ENCODE measurements around the gene HIGD2B. TPM values are rescaled to one million over a fixed set of nuclear protein-coding genes. Genes with fewer than 3 reads are reported as not detected.
A peak's percentile ranks its signal among the peaks of the same experiment; 100 is the strongest.
"Not testable (repeated sequence)": the region's sequence is repeated elsewhere in the genome, so short reads cannot be mapped to it uniquely, and the experiment has no call there.

HIGD2B gene
- total and polyA plus RNA-seq, 5 donors = not detected

DNA sequence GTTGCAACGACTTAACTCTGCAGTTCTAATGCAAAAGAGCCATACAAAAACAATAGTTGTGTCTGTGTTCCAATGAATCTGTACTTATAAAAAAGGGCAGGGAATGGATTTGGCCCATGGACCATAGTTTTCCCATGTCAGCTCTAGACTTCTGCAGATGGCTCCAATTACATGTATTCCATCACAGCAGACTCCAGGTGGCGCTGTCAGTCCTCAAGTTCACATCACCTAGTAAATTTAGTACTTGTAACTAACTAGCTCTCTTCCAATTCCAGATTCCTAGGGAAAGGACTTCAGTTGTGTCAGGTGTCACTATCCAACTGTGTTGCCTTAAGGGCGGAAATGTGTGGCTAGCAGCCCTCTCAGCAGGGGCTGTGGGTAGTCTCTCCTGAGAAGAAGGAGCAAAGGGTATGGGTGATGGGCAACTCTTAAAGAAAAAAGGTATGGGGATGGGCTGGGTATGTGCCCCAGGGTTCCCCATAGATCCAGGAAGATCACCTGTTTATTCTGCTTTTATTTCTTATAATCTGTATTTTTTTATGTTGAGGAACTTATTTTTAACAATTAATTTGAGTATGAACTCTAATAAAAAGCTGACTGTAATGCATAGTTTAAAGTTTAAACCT, 36.2 kb upstream of the HIGD2B start:
- no peaks in the 10 kb centered on the region for H3K4me1 ChIP-seq (ENCODE audit: control insufficient read depth, insufficient read depth, low read length)
- DNase-seq (peak; percentile 48 to 73 (median 69)), ATAC-seq (no peak)
- no peak overlapping the region for H3K27ac ChIP-seq (ENCODE audit: low read length)
- no peaks in the 10 kb centered on the region for H3K9me3 ChIP-seq (ENCODE audit: control insufficient read depth, low read length)
- no peak overlapping the region for H3K4me3 ChIP-seq (ENCODE audit: low read length)
- H3K27me3 ChIP-seq (ENCODE audit: control insufficient read depth, insufficient read depth) = no peaks in the 10 kb centered on the region
- intact Hi-C loops (cut with DNase I) = no loop called here
- WGBS = 37% methylated on average over 3 of the region's 3 CpGs

GRCh38 chr15:72708551-72709303, 22.7 kb upstream of the HIGD2B start:
- WGBS = 82% methylated on average over 8 of the region's 8 CpGs
- H3K4me3 ChIP-seq (ENCODE audit: low read length); H3K27ac ChIP-seq (ENCODE audit: low read length); intact Hi-C loops (cut with DNase I); H3K9me3 ChIP-seq (ENCODE audit: control insufficient read depth, low read length); ATAC-seq; H3K27me3 ChIP-seq (ENCODE audit: control insufficient read depth, insufficient read depth); H3K4me1 ChIP-seq (ENCODE audit: control insufficient read depth, insufficient read depth, low read length); DNase-seq: not testable (repeated sequence)

DNA sequence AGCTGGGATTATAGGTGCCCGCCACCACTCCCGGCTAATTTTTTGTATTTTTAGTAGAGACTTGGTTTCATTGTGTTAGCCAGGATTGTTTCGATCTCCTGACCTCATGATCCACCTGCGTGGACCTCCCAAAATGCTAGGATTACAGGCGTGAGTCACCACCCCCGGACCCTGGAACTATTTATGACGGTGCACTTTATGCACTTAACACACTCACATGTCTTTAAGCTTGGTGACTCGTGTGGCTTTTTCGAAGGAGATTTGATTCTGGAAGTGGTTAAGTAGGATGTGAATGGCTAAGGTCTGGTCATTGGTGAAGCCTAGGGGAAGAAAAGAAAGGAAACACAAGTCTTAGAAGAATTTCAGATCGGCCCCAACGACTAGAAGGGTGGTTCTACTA, 20.3 kb upstream of the HIGD2B start:
- Histone ChIP-seq H3K27ac (ENCODE audit: low read length) (no peak overlapping the region), H3K27me3 (ENCODE audit: control insufficient read depth, insufficient read depth) (no peaks in the 10 kb centered on the region), H3K4me1 (ENCODE audit: control insufficient read depth, insufficient read depth, low read length) (no peaks in the 10 kb centered on the region), H3K9me3 (ENCODE audit: control insufficient read depth, low read length) (no peaks in the 10 kb centered on the region), H3K4me3 (ENCODE audit: low read length) (no peak overlapping the region)
- DNase-seq (no peak), ATAC-seq (no peak)
- 93% methylated on average over 11 of the region's 11 CpGs for WGBS
- intact Hi-C loops (cut with DNase I) = no loop called here

GRCh38 chr15:72700076-72700475, 14.1 kb upstream of the HIGD2B start:
- WGBS = 92% methylated on average over 9 of the region's 9 CpGs

DNA sequence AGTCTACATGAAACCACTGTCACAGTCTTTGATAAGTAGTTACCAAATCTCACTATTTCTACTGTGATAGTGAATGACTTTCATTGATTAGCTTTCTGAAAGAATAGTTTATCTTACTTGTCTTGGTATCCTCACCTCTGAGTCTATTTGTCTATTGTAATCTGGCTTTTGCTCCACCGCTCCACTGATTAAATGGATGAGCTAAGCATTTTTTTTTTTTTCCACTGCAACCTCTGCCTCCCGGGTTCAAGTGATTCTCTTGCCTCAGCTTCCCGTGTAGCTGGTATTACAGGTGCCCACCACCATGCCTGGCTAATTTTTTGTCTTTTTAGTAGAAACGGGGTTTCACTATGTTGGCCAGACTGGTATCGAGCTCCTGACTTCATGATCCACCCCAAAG, 13.0 kb upstream of the HIGD2B start:
- ATAC-seq = no peak
- Histone ChIP-seq H3K27me3 (ENCODE audit: control insufficient read depth, insufficient read depth) (no peaks in the 10 kb centered on the region), H3K4me3 (ENCODE audit: low read length) (no peak overlapping the region), H3K4me1 (ENCODE audit: control insufficient read depth, insufficient read depth, low read length) (no peaks in the 10 kb centered on the region), H3K27ac (ENCODE audit: low read length) (no peak overlapping the region), H3K9me3 (ENCODE audit: control insufficient read depth, low read length) (no peaks in the 10 kb centered on the region)
- WGBS = 94% methylated on average over 5 of the region's 5 CpGs
- DNase-seq = no peak
- intact Hi-C loops (cut with DNase I) = no loop called here

More at GRCh38 chr15:72700076-72700475, 14.1 kb upstream of the HIGD2B start:
- ATAC-seq (no peak), DNase-seq (no peak)
- H3K27ac ChIP-seq (ENCODE audit: low read length) = no peak overlapping the region
- H3K4me3 ChIP-seq (ENCODE audit: low read length) = no peak overlapping the region
- no peaks in the 10 kb centered on the region for H3K9me3 ChIP-seq (ENCODE audit: control insufficient read depth, low read length)
- H3K27me3 ChIP-seq (ENCODE audit: control insufficient read depth, insufficient read depth) = no peaks in the 10 kb centered on the region
- H3K4me1 ChIP-seq (ENCODE audit: control insufficient read depth, insufficient read depth, low read length) = no peaks in the 10 kb centered on the region
- intact Hi-C loops (cut with DNase I) = no loop called here

DNA sequence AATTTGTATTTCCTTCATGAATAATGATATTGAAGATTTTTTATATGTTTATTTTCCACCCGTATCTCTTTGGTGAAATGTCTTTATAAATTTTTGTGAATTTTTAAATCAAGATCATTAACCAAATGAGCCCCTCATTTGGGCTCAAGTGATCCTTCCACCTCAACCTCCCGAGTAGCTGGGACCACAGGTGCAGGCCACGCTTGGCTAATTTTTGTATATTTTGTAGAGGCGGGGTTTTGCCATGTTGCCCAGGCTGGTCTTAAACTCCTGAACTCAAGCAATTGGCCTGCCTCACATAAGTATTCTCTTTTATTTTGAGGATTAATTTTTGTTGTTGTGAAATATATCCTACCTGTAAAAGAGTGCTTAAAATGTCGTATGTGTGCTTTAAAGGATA, 5.0 kb upstream of the HIGD2B start:
- no peak for DNase-seq
- WGBS = 92% methylated on average over 5 of the region's 5 CpGs
- H3K9me3 ChIP-seq (ENCODE audit: control insufficient read depth, low read length) = no peaks in the 10 kb centered on the region

DNA sequence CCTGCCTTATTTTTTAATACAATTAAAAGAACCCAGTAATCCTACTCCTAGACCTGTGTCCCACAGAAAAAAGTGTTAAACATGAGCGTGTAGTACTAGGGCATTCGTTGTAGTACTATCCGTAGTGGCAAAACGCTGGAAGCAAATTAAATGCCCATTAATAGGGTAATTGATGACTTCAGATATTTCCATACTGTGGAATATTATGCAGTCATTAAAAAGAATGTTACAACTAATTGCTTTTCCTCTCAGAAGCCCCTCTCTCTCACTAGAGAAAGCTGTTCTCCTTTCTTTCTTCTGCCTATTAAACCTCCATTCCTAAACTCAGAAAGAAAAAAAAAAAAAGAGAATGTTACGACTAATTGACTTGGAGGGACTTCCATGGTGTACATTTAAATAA, 2.7 kb upstream of the HIGD2B start:
- Histone ChIP-seq H3K27me3 (ENCODE audit: control insufficient read depth, insufficient read depth) (no peaks in the 10 kb centered on the region), H3K27ac (ENCODE audit: low read length) (no peak overlapping the region), H3K9me3 (ENCODE audit: control insufficient read depth, low read length) (no peaks in the 10 kb centered on the region), H3K4me1 (ENCODE audit: control insufficient read depth, insufficient read depth, low read length) (no peaks in the 10 kb centered on the region), H3K4me3 (ENCODE audit: low read length) (no peak overlapping the region)
- DNase-seq (no peak), ATAC-seq (no peak)
- intact Hi-C loops (cut with DNase I) = no loop called here
- WGBS = 97% methylated on average over 5 of the region's 5 CpGs

More for the DNA sequence above, 5.0 kb upstream of the HIGD2B start:
- Histone ChIP-seq H3K27me3 (ENCODE audit: control insufficient read depth, insufficient read depth) (no peaks in the 10 kb centered on the region), H3K27ac (ENCODE audit: low read length) (no peak overlapping the region), H3K4me1 (ENCODE audit: control insufficient read depth, insufficient read depth, low read length) (no peaks in the 10 kb centered on the region), H3K4me3 (ENCODE audit: low read length) (no peak overlapping the region)
- intact Hi-C loops (cut with DNase I) = no loop called here
- no peak for ATAC-seq

DNA sequence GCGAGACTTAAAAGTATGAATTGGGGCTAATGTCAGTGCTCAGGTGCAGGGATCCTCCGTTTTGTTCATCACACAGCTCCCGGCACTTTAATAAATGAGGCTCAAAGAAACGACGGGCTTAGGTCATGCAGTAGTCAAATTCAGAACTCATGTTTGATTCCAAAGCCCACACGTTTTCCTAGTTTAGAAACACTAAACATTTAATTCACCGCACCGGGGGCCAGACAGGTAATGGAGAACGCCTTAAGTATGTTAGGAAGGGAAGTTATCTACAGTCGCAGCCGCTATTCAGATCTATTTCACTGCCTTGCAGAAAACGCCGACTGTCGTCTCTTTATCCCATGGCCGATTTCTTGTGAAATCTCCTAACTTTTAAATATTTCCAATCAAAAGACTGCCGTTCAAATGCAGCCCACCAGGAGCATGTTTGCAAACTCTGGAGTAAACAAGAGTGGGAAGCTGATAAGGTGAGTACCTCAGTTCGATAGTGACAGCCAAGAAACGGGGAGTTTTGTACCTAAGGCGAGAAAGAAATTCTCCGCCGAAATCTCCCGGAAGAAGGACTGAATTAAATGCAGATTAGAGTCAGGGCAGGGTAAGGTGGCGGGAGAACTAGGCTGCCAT, 569 bp downstream of the HIGD2B start:
- peak overlapping the region; percentile 94 for H3K27ac ChIP-seq (ENCODE audit: low read length)
- no peak for DNase-seq
- H3K4me3 ChIP-seq (ENCODE audit: low read length) = peak overlapping the region; percentile 91
- intact Hi-C loops (cut with DNase I) = no loop called here
- no peaks in the 10 kb centered on the region for H3K27me3 ChIP-seq (ENCODE audit: control insufficient read depth, insufficient read depth)
- 31% methylated on average over 23 of the region's 23 CpGs for WGBS
- ATAC-seq = no peak
- H3K9me3 ChIP-seq (ENCODE audit: control insufficient read depth, low read length) = no peaks in the 10 kb centered on the region
- H3K4me1 ChIP-seq (ENCODE audit: control insufficient read depth, insufficient read depth, low read length) = no peaks in the 10 kb centered on the region

GRCh38 chr15:72682772-72683171, 3.2 kb downstream of the HIGD2B start:
- no peak for ATAC-seq
- intact Hi-C loops (cut with DNase I) = no loop called here
- H3K27ac ChIP-seq (ENCODE audit: low read length) = no peak overlapping the region
- WGBS = 86% methylated on average over 3 of the region's 3 CpGs
- H3K4me1 ChIP-seq (ENCODE audit: control insufficient read depth, insufficient read depth, low read length) = no peaks in the 10 kb centered on the region
- no peak overlapping the region for H3K4me3 ChIP-seq (ENCODE audit: low read length)
- H3K27me3 ChIP-seq (ENCODE audit: control insufficient read depth, insufficient read depth) = peaks cover 3% of the 10 kb centered on the region
- no peak for DNase-seq
- H3K9me3 ChIP-seq (ENCODE audit: control insufficient read depth, low read length) = no peaks in the 10 kb centered on the region

DNA sequence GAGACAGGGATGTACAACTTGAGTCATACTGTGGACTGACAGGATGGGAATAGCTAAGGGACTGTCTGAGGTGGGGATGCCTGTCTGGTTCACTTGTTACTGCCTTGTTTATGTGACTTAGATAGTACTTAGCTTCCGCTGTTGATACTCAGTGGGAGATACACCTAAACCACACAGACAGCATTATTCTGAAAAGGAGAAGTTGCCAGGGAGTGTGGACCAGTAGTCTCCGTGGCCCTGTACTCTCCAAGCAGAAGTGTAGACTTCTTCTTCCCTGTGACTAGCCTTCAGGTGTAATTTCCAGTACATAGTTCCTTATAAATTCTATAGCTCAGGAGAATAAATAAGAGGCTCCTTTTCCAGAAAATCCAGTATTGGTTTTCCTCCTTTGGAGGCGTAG, 5.1 kb downstream of the HIGD2B start:
- H3K27me3 ChIP-seq (ENCODE audit: control insufficient read depth, insufficient read depth) = peaks cover 3% of the 10 kb centered on the region
- H3K27ac ChIP-seq (ENCODE audit: low read length) = no peak overlapping the region
- no peak for ATAC-seq
- no peaks in the 10 kb centered on the region for H3K4me1 ChIP-seq (ENCODE audit: control insufficient read depth, insufficient read depth, low read length)
- no peak for DNase-seq
- H3K9me3 ChIP-seq (ENCODE audit: control insufficient read depth, low read length) = no peaks in the 10 kb centered on the region
- H3K4me3 ChIP-seq (ENCODE audit: low read length) = no peak overlapping the region
- 54% methylated on average over 3 of the region's 3 CpGs for WGBS
- intact Hi-C loops (cut with DNase I) = no loop called here

GRCh38 chr15:72676838-72677237, 9.1 kb downstream of the HIGD2B start:
- H3K9me3 ChIP-seq (ENCODE audit: control insufficient read depth, low read length) = no peaks in the 10 kb centered on the region
- WGBS = 88% methylated on average over 4 of the region's 4 CpGs
- H3K27me3 ChIP-seq (ENCODE audit: control insufficient read depth, insufficient read depth) = peaks cover 3% of the 10 kb centered on the region
- H3K27ac ChIP-seq (ENCODE audit: low read length) = no peak overlapping the region
- DNase-seq (no peak), ATAC-seq (no peak)
- intact Hi-C loops (cut with DNase I) = loop anchor here in 2 of 4 donors (10.0 kb wide), 1 partner anchor 72 kb away; no protein-coding TSS in a partner anchor
- H3K4me3 ChIP-seq (ENCODE audit: low read length) = no peak overlapping the region
- no peaks in the 10 kb centered on the region for H3K4me1 ChIP-seq (ENCODE audit: control insufficient read depth, insufficient read depth, low read length)
